Activated CD8-positive, alpha-beta memory T cell treated with anti-CD3 and anti-CD28 coated beads, Interleukin-2, amount 50 U/mL, for 1 hour (primary cell): ENCODE measurements around the gene ZCWPW1.

Source experiments
- DNase-seq: peaks from one replicate; pipeline ENCODE4 v3.0.0-alpha.2; 2020; ENCODE audit errors: extremely low read depth

ZCWPW1 gene

GRCh38 chr7:100432053-100432452, 3.5 kb upstream of the ZCWPW1 start:
- DNase-seq = no peak

- no peak for DNase-seq
Measured at GRCh38 chr7:100431286-100431735, 2.8 kb upstream of the ZCWPW1 start.

GRCh38 chr7:100430493-100431285, 2.2 kb upstream of the ZCWPW1 start:
- no peak for DNase-seq

- peak; percentile 92 for DNase-seq
Measured at GRCh38 chr7:100429637-100430492, 1.4 kb upstream of the ZCWPW1 start, which contains the start of gene MEPCE. MEPCE (plus strand) TSS chr7:100429831; CDS start chr7:100430019, 188 bp downstream.

- DNase-seq = peak; percentile 100
Measured at GRCh38 chr7:100428967-100429636, 599 bp upstream of the ZCWPW1 start.

- DNase-seq = no peak
Measured at GRCh38 chr7:100427762-100428198, 723 bp downstream of the ZCWPW1 start.

GRCh38 chr7:100426516-100426915, 2.0 kb downstream of the ZCWPW1 start:
- DNase-seq = no peak

GRCh38 chr7:100425347-100425746, 3.2 kb downstream of the ZCWPW1 start:
- DNase-seq = no peak

- no peak for DNase-seq
Measured at GRCh38 chr7:100423315-100423714, 5.2 kb downstream of the ZCWPW1 start.

GRCh38 chr7:100419660-100420226, 8.8 kb downstream of the ZCWPW1 start:
- DNase-seq = no peak

- DNase-seq = no peak
Measured at GRCh38 chr7:100418930-100419659, 9.4 kb downstream of the ZCWPW1 start.

- DNase-seq = no peak
Measured at GRCh38 chr7:100415448-100415847, 13.1 kb downstream of the ZCWPW1 start.

- no peak for DNase-seq
Measured at GRCh38 chr7:100413889-100414288, 14.6 kb downstream of the ZCWPW1 start.

GRCh38 chr7:100413346-100413745, 15.2 kb downstream of the ZCWPW1 start:
- no peak for DNase-seq

- DNase-seq = no peak
Measured at GRCh38 chr7:100411101-100411500, 17.4 kb downstream of the ZCWPW1 start.

GRCh38 chr7:100407285-100408180, 21.0 kb downstream of the ZCWPW1 start:
- no peak for DNase-seq

- no peak for DNase-seq
Measured at GRCh38 chr7:100406767-100407166, 21.7 kb downstream of the ZCWPW1 start.

- DNase-seq = no peak
Measured at GRCh38 chr7:100402241-100402640, 26.3 kb downstream of the ZCWPW1 start.

- no peak for DNase-seq
Measured at GRCh38 chr7:100401811-100402210, 26.7 kb downstream of the ZCWPW1 start.

- no peak for DNase-seq
Measured at GRCh38 chr7:100400656-100401055, 27.8 kb downstream of the ZCWPW1 start.
